AG04449 (cell line): ENCODE measurements around the gene ZMIZ1.

Experiments used
- CTCF ChIA-PET: fragments of 350-600 bp; formaldehyde crosslinking; extraction: SDS; loops from one replicate; lab custom pipeline; 2021; ENCODE audit warnings: antibody characterized with exemption; lab: Yijun Ruan, JAX
- POLR2A ChIA-PET: fragments of 400-600, 350-600 bp; formaldehyde crosslinking; extraction: SDS; loops from one replicate; lab custom pipeline; 2020; ENCODE audit warnings: antibody characterized with exemption, inconsistent platforms; lab: Yijun Ruan, JAX
- DNase-seq: peaks from one replicate; pipeline ENCODE4 v3.0.0-alpha.2; 2010; ENCODE audit warnings: low read depth, low spot score
- H3K4me3 ChIP-seq: 2 replicates; pipeline ENCODE4 v1.5.1; 2011; ENCODE audit warnings: low read depth, mild to moderate bottlenecking, control low read depth, low read length
- CTCF ChIP-seq: IDR thresholded peaks from one replicate; pipeline ENCODE4 v1.5.1; 2011; ENCODE audit warnings: mild to moderate bottlenecking, moderate library complexity, low read length, control low read depth, inconsistent platforms; ENCODE audit not compliant: insufficient read depth; ENCODE audit errors: missing control alignments

Gene ZMIZ1

GRCh38 chr10:79247373-79248137, 178.8 kb downstream of the ZMIZ1 start:
- CTCF ChIA-PET, result interaction anchor here (1.6 kb wide), 1 partner anchor 9 kb away, joined by 5 read pairs; no protein-coding TSS in a partner anchor
- POLR2A ChIA-PET, result no interaction called here
- no peak overlapping the region for H3K4me3 ChIP-seq
- TF ChIP-seq CTCF, result no peak
- DNase-seq, result no peak

- no peak overlapping the region for H3K4me3 ChIP-seq
- ChIA-PET POLR2A (no interaction called here), CTCF (interaction anchor here (1.6 kb wide), 1 partner anchor 10 kb away, joined by 5 read pairs; no protein-coding TSS in a partner anchor)
- DNase-seq, result no peak
- TF ChIP-seq CTCF, result no peak
Measured at GRCh38 chr10:79248341-79249185, 179.8 kb downstream of the ZMIZ1 start.

GRCh38 chr10:79249186-79250121, 180.7 kb downstream of the ZMIZ1 start:
- POLR2A ChIA-PET, result no interaction called here
- CTCF ChIA-PET, result no interaction called here
- DNase-seq, result no peak
- no peak overlapping the region for H3K4me3 ChIP-seq
- no peak for TF ChIP-seq CTCF

GRCh38 chr10:79250259-79250658, 181.5 kb downstream of the ZMIZ1 start:
- no peak for DNase-seq
- ChIA-PET POLR2A (no interaction called here), CTCF (no interaction called here)
- TF ChIP-seq CTCF, result no peak
- no peak overlapping the region for H3K4me3 ChIP-seq

GRCh38 chr10:79252450-79252849, 183.7 kb downstream of the ZMIZ1 start:
- no peak overlapping the region for H3K4me3 ChIP-seq
- CTCF ChIA-PET, result no interaction called here
- POLR2A ChIA-PET, result no interaction called here
- no peak for DNase-seq
- TF ChIP-seq CTCF, result no peak
